Fibroblast of the aortic adventitia (primary cell): ENCODE measurements around the gene SUGP2. TPM values are rescaled to one million over a fixed set of nuclear protein-coding genes. Genes with fewer than 3 reads are reported as not detected.

Experiments used
- DNase-seq: peaks from one replicate; pipeline ENCODE4 v3.0.0-alpha.2; 2010; ENCODE audit warnings: low read depth
- H3K4me3 ChIP-seq: 2 replicates; pipeline ENCODE4 v1.5.1; 2011; ENCODE audit warnings: low read depth, mild to moderate bottlenecking, control low read depth, low read length, moderate library complexity
- total RNA-seq: library from RNA; depleted of rRNA; stranded (reverse); fragments of >200 nt; gene quantifications from 2 replicates; pipeline ENCODE4 v1.2.3, GENCODE V29; 2012; ENCODE audit warnings: low replicate concordance
- TF ChIP-seq, protein P1 (sequence below): IDR thresholded peaks from 2 replicates; pipeline ENCODE4 v1.5.1; 2011; ENCODE audit warnings: mild to moderate bottlenecking, low read length, control low read depth, inconsistent platforms; ENCODE audit not compliant: insufficient read depth

The SUGP2 gene
- total RNA-seq, 1 donor = 35.3 TPM

DNA sequence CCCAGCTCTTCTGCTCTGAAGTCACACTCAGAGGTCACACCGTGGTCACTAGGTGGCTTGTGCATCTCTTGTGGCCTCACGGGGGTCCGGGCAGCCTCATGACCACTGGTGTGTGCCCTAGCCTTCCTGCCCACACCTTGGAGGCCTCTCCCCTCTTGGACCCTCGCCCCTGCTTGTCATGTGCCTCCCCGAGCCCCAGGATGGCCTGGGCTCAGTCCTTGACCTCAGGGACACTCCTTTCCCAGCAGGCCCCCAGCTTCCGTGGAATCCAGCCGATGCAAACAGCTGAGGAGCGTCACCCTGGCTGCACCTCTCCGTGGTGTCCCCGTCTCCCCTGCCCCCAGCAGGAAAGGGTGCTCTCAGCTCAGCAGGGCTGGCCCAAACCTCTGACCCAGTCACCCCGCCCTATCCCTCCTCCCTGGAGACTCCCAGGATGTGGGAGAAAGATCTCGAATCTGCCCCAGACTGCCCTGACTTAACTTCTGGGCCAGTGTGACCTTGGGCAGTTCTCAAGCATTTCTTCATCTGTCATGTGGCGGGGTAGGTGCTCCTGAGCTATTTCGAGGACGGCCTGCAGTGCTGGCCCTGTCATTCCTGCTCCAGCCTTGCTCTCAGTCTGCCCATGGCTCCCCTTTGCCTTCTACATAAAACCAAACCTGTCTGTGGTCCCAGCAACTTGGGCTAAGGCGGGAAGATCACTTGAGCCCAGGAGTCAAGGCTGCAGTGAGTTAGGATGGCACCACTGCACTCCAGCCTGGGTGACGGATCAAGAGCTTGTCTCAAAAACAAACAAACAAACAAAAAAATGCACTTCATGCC lies 25.9 kb upstream of the SUGP2 start:
- TF ChIP-seq, protein P1, sequence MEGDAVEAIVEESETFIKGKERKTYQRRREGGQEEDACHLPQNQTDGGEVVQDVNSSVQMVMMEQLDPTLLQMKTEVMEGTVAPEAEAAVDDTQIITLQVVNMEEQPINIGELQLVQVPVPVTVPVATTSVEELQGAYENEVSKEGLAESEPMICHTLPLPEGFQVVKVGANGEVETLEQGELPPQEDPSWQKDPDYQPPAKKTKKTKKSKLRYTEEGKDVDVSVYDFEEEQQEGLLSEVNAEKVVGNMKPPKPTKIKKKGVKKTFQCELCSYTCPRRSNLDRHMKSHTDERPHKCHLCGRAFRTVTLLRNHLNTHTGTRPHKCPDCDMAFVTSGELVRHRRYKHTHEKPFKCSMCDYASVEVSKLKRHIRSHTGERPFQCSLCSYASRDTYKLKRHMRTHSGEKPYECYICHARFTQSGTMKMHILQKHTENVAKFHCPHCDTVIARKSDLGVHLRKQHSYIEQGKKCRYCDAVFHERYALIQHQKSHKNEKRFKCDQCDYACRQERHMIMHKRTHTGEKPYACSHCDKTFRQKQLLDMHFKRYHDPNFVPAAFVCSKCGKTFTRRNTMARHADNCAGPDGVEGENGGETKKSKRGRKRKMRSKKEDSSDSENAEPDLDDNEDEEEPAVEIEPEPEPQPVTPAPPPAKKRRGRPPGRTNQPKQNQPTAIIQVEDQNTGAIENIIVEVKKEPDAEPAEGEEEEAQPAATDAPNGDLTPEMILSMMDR = no peak
- no peak for DNase-seq
- H3K4me3 ChIP-seq = no peak overlapping the region

DNA sequence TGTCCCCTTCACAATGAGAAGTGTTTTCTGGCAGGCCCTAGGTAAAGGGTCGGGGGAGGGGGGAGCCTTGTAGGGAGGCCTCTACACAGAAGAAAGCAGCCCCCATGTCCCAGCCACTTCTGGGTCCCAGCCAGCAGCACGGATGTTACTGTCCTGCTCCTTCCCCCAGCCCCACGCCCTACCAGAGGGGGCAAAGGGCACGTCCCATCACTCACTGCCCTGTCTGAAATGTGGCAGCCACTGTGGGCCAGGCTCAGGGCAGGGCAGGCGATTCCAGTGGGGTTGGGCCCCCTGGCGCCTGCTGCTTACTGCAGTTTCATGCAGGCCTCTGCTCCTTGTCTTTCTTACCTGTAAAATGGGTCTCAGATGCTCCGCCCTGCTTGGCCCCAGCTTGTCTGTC lies 24.4 kb upstream of the SUGP2 start:
- H3K4me3 ChIP-seq = no peak overlapping the region
- TF ChIP-seq, protein P1 = no peak

DNA sequence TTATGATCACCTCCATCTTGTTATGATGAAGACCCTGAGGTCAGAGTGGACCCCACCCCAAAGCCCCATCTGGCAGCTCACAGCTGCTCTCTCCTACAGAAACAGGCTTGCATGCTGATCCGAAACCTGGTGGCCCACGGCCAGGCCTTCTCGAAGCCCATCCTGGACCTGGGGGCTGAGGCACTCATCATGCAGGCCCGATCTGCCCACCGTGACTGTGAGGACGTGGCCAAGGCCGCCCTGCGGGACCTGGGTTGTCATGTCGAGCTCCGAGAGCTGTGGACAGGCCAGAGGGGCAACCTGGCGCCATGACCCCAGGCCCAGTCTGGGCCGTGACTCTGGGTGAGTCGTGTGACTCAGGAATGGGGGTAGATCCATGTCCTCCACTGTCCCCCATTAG lies 24.0 kb upstream of the SUGP2 start:
- TF ChIP-seq, protein P1 = no peak
- no peak overlapping the region for H3K4me3 ChIP-seq
- no peak for DNase-seq

More for the DNA sequence above, 24.4 kb upstream of the SUGP2 start:
- no peak for DNase-seq

DNA sequence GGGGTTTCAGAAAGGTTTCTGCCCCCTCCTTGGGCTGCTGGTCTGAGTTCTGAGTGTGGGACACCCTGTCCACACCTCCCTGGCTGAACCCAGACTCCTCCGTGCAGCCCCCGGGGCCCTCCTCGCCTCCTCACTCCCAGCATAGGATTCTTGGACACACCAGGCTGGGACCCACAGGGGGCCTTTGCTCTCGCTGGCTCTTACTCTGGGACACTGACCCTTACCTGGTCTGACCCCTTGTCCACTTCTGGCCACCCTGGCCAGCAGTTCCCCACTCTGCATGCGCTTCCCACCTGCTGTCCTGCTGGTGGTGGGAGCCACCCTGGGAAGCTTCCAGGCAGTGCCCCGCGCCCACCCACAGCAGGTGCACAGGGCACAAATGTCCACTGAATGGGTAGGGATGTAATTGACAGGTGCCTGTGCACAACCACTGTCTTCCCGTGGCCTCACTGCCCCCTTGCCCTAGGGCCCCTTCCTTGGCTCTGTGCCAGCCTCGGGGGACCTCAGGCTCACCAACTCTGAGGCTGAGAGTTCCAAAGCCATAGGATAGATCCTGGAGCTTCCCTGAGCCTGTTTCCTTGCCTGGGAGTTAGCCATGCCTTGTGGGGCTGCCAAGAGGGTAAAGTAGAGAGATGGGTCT lies 23.4 kb upstream of the SUGP2 start:
- TF ChIP-seq, protein P1 = no peak

DNA sequence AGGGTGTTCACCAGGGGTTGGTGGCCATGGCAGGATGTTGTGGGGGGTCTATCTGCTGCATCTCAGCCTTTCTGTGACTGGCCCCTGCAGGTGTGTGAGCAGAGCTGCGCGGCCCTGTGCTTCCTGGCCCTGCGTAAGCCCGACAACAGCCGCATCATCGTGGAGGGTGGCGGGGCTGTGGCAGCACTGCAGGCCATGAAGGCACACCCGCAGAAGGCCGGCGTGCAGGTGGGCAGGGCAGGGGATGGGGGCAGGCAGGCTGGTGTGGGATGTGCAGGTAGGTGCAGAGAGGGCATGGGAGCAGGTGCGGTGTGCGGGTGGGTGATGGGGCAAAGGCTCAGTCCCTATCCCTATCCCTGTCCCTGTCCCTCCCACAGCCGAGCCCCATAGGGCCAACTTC lies 22.4 kb upstream of the SUGP2 start:
- no peak overlapping the region for H3K4me3 ChIP-seq
- DNase-seq = no peak
- TF ChIP-seq, protein P1 = no peak

More for the DNA sequence above, 23.4 kb upstream of the SUGP2 start:
- no peak for DNase-seq
- no peak overlapping the region for H3K4me3 ChIP-seq

DNA sequence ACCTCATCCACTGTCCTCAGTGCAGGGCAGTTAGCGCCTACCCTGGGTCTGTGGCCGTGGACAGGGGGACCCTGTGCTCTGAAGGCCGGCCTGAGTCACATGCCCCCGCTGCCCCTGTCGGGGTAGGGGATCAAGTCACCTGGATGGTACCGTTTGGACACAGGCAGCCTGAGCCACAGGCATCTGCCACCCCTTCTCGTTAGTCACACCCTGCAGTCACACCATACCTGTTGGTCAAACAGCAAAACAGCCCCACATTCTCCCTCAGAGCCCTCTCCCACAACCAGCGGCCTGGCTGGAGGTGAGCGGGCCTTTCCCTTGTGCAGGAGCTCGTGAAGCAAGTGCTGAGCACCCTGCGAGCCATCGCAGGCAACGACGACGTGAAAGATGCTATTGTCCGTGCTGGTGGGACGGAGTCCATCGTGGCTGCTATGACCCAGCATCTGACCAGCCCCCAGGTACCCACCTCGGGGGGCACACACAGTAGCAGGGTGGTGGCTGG lies 21.7 kb upstream of the SUGP2 start:
- no peak overlapping the region for H3K4me3 ChIP-seq
- no peak for DNase-seq
- TF ChIP-seq, protein P1 = no peak
